KMS-11 (cell line): ENCODE data around the gene MPRIP.

ENCODE experiments used
- H2AFZ ChIP-seq: fragments of 200-600 bp; sonication (generic); 2 replicates; pipeline ENCODE4 v1.6.1; 2016; ENCODE audit warnings: antibody characterized with exemption, mixed run types, low read depth
- H3K27ac ChIP-seq: fragments of 200-600 bp; sonication (generic); 2 replicates; pipeline ENCODE4 v1.6.1; 2016; ENCODE audit warnings: mild to moderate bottlenecking, mixed run types
- H3K27me3 ChIP-seq: fragments of 200-600 bp; sonication (generic); 2 replicates; pipeline ENCODE4 v1.6.1; 2017; ENCODE audit warnings: mild to moderate bottlenecking, low read depth, mixed run types, moderate library complexity; ENCODE audit not compliant: insufficient read depth
- H3K36me3 ChIP-seq: fragments of 200-600 bp; sonication (generic); 2 replicates; pipeline ENCODE4 v1.6.1; 2017; ENCODE audit warnings: mild to moderate bottlenecking, mixed run types; ENCODE audit not compliant: insufficient read depth
- H3K4me1 ChIP-seq: fragments of 200-600 bp; sonication (generic); 2 replicates; pipeline ENCODE4 v1.6.1; 2016; ENCODE audit warnings: mild to moderate bottlenecking, low read depth, mixed run types; ENCODE audit not compliant: poor library complexity, severe bottlenecking
- H3K4me2 ChIP-seq: fragments of 200-600 bp; sonication (generic); 2 replicates; pipeline ENCODE4 v1.7.0; 2016; ENCODE audit warnings: mild to moderate bottlenecking, mixed run types
- H3K4me3 ChIP-seq: fragments of 200-600 bp; sonication (generic); IDR thresholded peaks from 2 replicates; pipeline ENCODE4 v1.6.1; 2017; ENCODE audit warnings: low read depth, low read length, mixed read lengths; ENCODE audit not compliant: insufficient read depth
- H3K79me2 ChIP-seq: fragments of 200-600 bp; sonication (generic); 2 replicates; pipeline ENCODE4 v1.6.1; 2016; ENCODE audit warnings: low read depth, mixed run types; ENCODE audit not compliant: insufficient read depth
- H3K9ac ChIP-seq: fragments of 200-600 bp; sonication (generic); 2 replicates; pipeline ENCODE4 v1.6.1; 2016; ENCODE audit warnings: mild to moderate bottlenecking, mixed run types
- H4K20me1 ChIP-seq: fragments of 200-600 bp; sonication (generic); 2 replicates; pipeline ENCODE4 v1.6.1; 2016; ENCODE audit warnings: mild to moderate bottlenecking, mixed run types; ENCODE audit not compliant: insufficient read depth
- CTCF ChIP-seq: fragments of 200-600 bp; sonication (generic); conservative IDR thresholded peaks from 2 replicates; pipeline ENCODE4 v1.6.1; 2017; ENCODE audit warnings: low read depth, mild to moderate bottlenecking, antibody characterized with exemption, low read length, moderate library complexity, mixed read lengths

Gene MPRIP

GRCh38 chr17:17106756-17107155, 64.5 kb downstream of the MPRIP start:
- no peak for TF ChIP-seq CTCF
- H3K4me3 ChIP-seq = no peak overlapping the region
- H3K9ac ChIP-seq = no peak overlapping the region
- no peak overlapping the region for H3K4me2 ChIP-seq
- no peak overlapping the region for H2AFZ ChIP-seq
- peaks cover 15% of the 10 kb centered on the region for H3K4me1 ChIP-seq
- no peaks in the 10 kb centered on the region for H3K36me3 ChIP-seq
- no peaks in the 10 kb centered on the region for H3K79me2 ChIP-seq
- no peaks in the 10 kb centered on the region for H3K27me3 ChIP-seq
- no peaks in the 10 kb centered on the region for H4K20me1 ChIP-seq
- H3K27ac ChIP-seq = no peak overlapping the region

- Histone ChIP-seq H3K79me2 (no peaks in the 10 kb centered on the region), H3K9ac (no peak overlapping the region), H3K36me3 (no peaks in the 10 kb centered on the region), H3K4me1 (peaks cover 15% of the 10 kb centered on the region), H4K20me1 (no peaks in the 10 kb centered on the region), H3K27me3 (no peaks in the 10 kb centered on the region), H3K4me2 (no peak overlapping the region), H3K4me3 (no peak overlapping the region), H3K27ac (no peak overlapping the region), H2AFZ (no peak overlapping the region)
- no peak for TF ChIP-seq CTCF
Observed at GRCh38 chr17:17107281-17107680, 65.0 kb downstream of the MPRIP start.

GRCh38 chr17:17107891-17108431, 65.7 kb downstream of the MPRIP start:
- Histone ChIP-seq H3K79me2 (no peaks in the 10 kb centered on the region), H3K36me3 (no peaks in the 10 kb centered on the region), H3K27me3 (no peaks in the 10 kb centered on the region), H3K27ac (no peak overlapping the region), H3K4me2 (no peak overlapping the region), H4K20me1 (no peaks in the 10 kb centered on the region), H3K4me1 (peaks cover 15% of the 10 kb centered on the region), H3K9ac (no peak overlapping the region), H3K4me3 (no peak overlapping the region), H2AFZ (no peak overlapping the region)
- no peak for TF ChIP-seq CTCF

GRCh38 chr17:17108451-17109049, 66.3 kb downstream of the MPRIP start:
- Histone ChIP-seq H3K4me1 (peaks cover 15% of the 10 kb centered on the region), H3K27ac (no peak overlapping the region), H2AFZ (no peak overlapping the region), H3K4me3 (no peak overlapping the region), H3K4me2 (no peak overlapping the region), H3K27me3 (no peaks in the 10 kb centered on the region), H4K20me1 (no peaks in the 10 kb centered on the region), H3K36me3 (no peaks in the 10 kb centered on the region), H3K79me2 (no peaks in the 10 kb centered on the region), H3K9ac (no peak overlapping the region)
- TF ChIP-seq CTCF = no peak
